Heart right ventricle (tissue), 16 donors: Measurements from ENCODE around the gene LILRB2. TPM values are rescaled to one million over a fixed set of nuclear protein-coding genes. Genes with fewer than 3 reads are reported as not detected.

Experiments
- ATAC-seq, 8 donors: fragments of 200-7000 bp; cut with Tn5 transposase; one replicate each; pipeline ENCODE4 v1.9.1; 2020; ENCODE audit warnings: mild to moderate bottlenecking in 8 of 8, moderate library complexity in 8 of 8, moderate number of reproducible peaks in 1 of 8
- DNase-seq, 2 donors: peaks; one replicate each; pipeline ENCODE4 v3.0.0-alpha.2; 2020
- H3K27ac ChIP-seq, 10 donors: fragments of 200-600 bp; sonication (generic) in 2 of 10; one replicate each; pipeline versions ENCODE4 v1.5.0 to v1.8.0; 2020 to 2022; ENCODE audit warnings: mild to moderate bottlenecking in 3 of 10
- H3K27me3 ChIP-seq, 7 donors: fragments of 200-600 bp; one replicate each; pipeline ENCODE4 v1.8.0; 2021 to 2022; ENCODE audit warnings: mild to moderate bottlenecking in 2 of 7
- H3K36me3 ChIP-seq, 9 donors: fragments of 200-600 bp; sonication (generic) in 1 of 9; one replicate each; pipeline versions ENCODE4 v1.5.0 to v1.8.0; 2020 to 2022; ENCODE audit warnings: mild to moderate bottlenecking in 2 of 9
- H3K4me1 ChIP-seq, 9 donors: fragments of 200-600 bp; sonication (generic) in 1 of 9; one replicate each; pipeline versions ENCODE4 v1.5.0 to v1.8.0; 2020 to 2022; ENCODE audit warnings: mild to moderate bottlenecking in 4 of 9
- H3K4me3 ChIP-seq, 10 donors: fragments of 200-600 bp; sonication (generic) in 2 of 10; one replicate each; pipeline versions ENCODE4 v1.5.0 to v1.8.0; 2020 to 2022; ENCODE audit warnings: mild to moderate bottlenecking in 7 of 10, moderate library complexity in 2 of 10
- H3K9me3 ChIP-seq, 11 donors: fragments of 200-600 bp in 10 of 11; sonication (generic) in 2 of 11; one replicate each; pipeline versions ENCODE4 v1.5.0 to v1.8.0; 2013 to 2022; ENCODE audit warnings: mild to moderate bottlenecking in 2 of 11, control low read depth in 1 of 11, moderate library complexity in 1 of 11
- CTCF ChIP-seq, 9 donors: fragments of 200-600 bp; sonication (generic) in 2 of 9; IDR thresholded peaks; one replicate each; pipeline versions ENCODE4 v1.5.0 to v1.8.0; 2021 to 2022; ENCODE audit warnings: antibody characterized with exemption in 9 of 9, mild to moderate bottlenecking in 5 of 9, moderate library complexity in 1 of 9
- WGBS, 2 donors: extraction: QIAGEN DNeasy Blood & Tissue Kit; methylation state at CpG; one replicate each; pipeline ENCODE4 v1.1.7; 2013; ENCODE audit warnings: inconsistent platforms in 1 of 2; 5-methylcytosine and 5-hydroxymethylcytosine counted together
- intact Hi-C, 10 donors: fragments of 100-400 bp; cut with DNase I; formaldehyde crosslinking; loops; one replicate each; pipeline versions ENCODE4 v1.11.1 to v1.14.2; 2022
- polyA plus RNA-seq, 2 donors: library from polyadenylated mRNA; stranded (reverse); fragments of 200-250 nt; gene quantifications; one replicate each; pipeline ENCODE4 v1.2.3, GENCODE V29; 2013
- total RNA-seq, 10 donors: library from RNA; stranded (reverse); fragmentation: NEBNext Ultra II Directional in 3 of 10; extraction: Animal tissue kit (Norgen Biotek cat#: 25700) in 3 of 10; gene quantifications; one replicate each; pipeline versions ENCODE4 v1.2.1 to v1.2.4, GENCODE V29; 2021 to 2023
- donor health status: Arrhythmogenic right ventricular cardiomyopathy.
- donor health status: ischemic (EF 13 %, LVEDD 7.1; RV severe dilation, severe dysfunction).
- donor health status: healthy with polysubstance abuse.
- donor health status: DM: no; HTN: yes; CAD: no.
- donor health status: DM: no; HTN: no; CAD: no.
- donor health status: ischemic (EF 25% LVEDD 6.9; RV normal size, moderate dysfunction).
- donor health status: ischemic (EF 25% LVEDD 5.7; RV mildly dilated, moderate dysfunction).
- donor health status: healthy.
- donor health status: DM: yes; HTN: yes; CAD: no.
- donor health status: Ischemic cardiomyopathy.
- donor health status: ischemic (EF 35%, LVEDD 5.7; RV mildly dilated, moderate dysfunction).
- donor health status: nonischemic (EF 11% LVEDD 7.7; RV severe dilation, severe dysfunction).
- donor health status: DM: yes; HTN: yes; CAD: no.
- donor health status: PGD.
- donor health status: ischemic (EF 29% LVEDD 5.4; RV normal size, mild dysfunction).
- donor health status: nonischemic (EF 23%, LVEDD 6.1; RV moderate dilation, normal function).

The LILRB2 gene
- total and polyA plus RNA-seq, 12 donors: 1.1 to 20.1 (median 2.4) TPM

DNA sequence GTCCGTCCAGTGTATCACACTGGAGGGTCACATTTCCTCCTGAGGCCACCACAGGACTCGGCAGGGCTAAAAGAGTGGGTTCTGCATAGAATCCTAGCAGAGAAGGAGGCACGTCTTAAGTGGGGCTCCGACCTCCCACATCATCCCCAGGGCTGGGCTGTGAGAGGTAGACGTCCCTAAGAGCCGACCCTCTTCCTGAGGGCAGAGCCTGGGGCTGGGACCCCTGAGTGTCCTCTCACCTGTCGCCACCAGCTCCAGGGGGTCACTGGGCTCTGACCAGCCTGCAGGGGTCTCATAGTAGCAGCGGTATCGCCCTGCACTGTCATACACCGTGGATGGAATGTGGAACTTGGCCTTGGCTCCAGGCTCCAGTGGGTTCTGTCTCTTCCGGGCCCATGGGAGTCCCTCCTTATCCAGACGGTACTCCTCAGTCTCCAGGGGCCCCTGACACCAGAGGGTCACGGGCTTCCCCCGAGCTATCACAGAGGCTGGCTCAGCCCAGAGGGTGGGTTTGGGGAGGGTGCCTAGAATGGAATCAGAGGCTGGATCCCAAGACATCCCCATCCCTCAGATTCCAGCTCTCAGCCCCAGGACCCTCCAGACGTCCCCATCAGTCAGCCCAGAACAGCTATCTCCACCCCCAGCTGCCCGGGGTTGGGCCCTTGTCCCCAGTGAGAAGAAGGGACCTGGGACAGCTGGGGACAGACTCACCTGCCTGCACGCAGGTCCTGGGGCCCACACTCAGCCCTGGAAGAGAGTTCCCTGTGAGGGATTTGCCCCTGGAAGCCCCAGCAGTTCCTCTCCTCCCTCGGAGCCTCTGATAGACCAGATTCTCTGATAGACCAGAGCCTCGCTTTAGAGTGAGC, 24.4 kb downstream of the LILRB2 start:
- WGBS, 2 donors: 65 to 66% methylated on average over 19 of the region's 19 CpGs
- peak overlapping the region in 6 of 10 donors; percentile 2 to 47 (median 30) for H3K4me3 ChIP-seq
- H3K4me1 ChIP-seq: peaks cover 0 to 9% (median 0%) of the 10 kb centered on the region in 9 donors
- intact Hi-C loops: no loop called here
- no peaks in the 10 kb centered on the region for H3K9me3 ChIP-seq
- H3K27ac ChIP-seq: peak overlapping the region in 4 of 10 donors; percentile 34 to 75 (median 46)
- ATAC-seq (peak in 2 of 8 donors; percentile 36 to 48), DNase-seq (no peak)
- no peak for TF ChIP-seq CTCF (IDR thresholded peaks at IDR 0.05)
- peaks cover 0 to 62% (median 51%) of the 10 kb centered on the region in 7 donors for H3K27me3 ChIP-seq
- H3K36me3 ChIP-seq: no peaks in the 10 kb centered on the region

- Histone ChIP-seq H3K4me1 (peaks cover 0 to 9% (median 0%) of the 10 kb centered on the region in 9 donors), H3K36me3 (no peaks in the 10 kb centered on the region), H3K27ac (peak overlapping the region in 1 of 10 donors; percentile 75), H3K4me3 (peak overlapping the region in 5 of 10 donors; percentile 2 to 47 (median 25)), H3K27me3 (peaks cover 0 to 62% (median 51%) of the 10 kb centered on the region in 7 donors), H3K9me3 (no peaks in the 10 kb centered on the region)
- WGBS, 2 donors: 41 to 48% methylated on average over 22 to 26 of the region's 26 CpGs
- peak in 2 of 8 donors; percentile 37 for ATAC-seq
- DNase-seq: no peak
- intact Hi-C loops: no loop called here
- no peak for TF ChIP-seq CTCF (IDR thresholded peaks at IDR 0.05)
Measured at GRCh38 chr19:54255105-54255775, 25.7 kb downstream of the LILRB2 start.

DNA sequence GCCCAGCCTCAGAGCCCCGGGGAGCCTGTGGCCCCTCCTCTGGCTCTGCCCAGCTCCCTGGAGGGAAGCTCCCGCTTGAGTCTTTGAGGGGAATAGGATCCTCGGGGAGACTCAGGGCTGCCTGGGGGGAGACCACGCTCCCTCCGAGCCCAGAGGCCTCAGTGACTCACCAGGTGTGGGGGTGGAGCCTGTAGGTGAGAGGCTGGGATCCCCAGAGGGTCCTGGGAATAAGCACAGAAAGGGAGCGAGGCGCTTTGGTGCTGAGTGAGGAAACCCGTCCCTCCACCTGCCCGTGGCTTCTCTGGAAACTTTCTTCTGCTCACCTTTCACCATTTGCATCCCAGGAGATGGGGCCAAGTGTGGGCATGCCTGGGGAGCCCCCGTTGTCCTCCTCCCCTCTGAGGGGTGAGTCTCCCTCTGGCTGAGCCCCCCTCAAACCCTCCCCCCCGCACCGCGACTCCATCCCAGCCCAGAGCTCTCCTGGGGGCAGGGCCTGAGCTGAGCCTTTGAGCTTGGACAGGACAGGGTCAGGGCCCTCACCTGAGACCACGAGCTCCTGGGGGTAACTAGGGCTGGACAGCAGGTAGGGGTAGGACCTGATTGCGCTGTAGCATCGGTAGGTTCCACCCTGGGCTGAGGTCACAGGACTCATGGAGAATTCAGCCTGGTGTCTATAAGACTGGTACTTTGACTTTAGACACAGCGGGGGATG, 26.6 kb downstream of the LILRB2 start:
- Histone ChIP-seq H3K27me3 (peaks cover 0 to 66% (median 51%) of the 10 kb centered on the region in 7 donors), H3K27ac (no peak overlapping the region), H3K4me3 (no peak overlapping the region), H3K36me3 (no peaks in the 10 kb centered on the region), H3K4me1 (peaks cover 0 to 9% (median 0%) of the 10 kb centered on the region in 9 donors), H3K9me3 (no peaks in the 10 kb centered on the region)
- ATAC-seq: peak in 1 of 8 donors; percentile 30
- DNase-seq: no peak
- WGBS, 2 donors: 55 to 58% methylated on average over 17 of the region's 17 CpGs
- TF ChIP-seq CTCF (IDR thresholded peaks at IDR 0.05): no peak
- intact Hi-C loops: no loop called here
